Measurements from ENCODE around the gene MRPS10. TPM values are rescaled to one million over a fixed set of nuclear protein-coding genes. Genes with fewer than 3 reads are reported as not detected.
"Not testable (repeated sequence)": the region's sequence is repeated elsewhere in the genome, so short reads cannot be mapped to it uniquely, and the experiment has no call there.

MRPS10 gene
- total RNA-seq, 1 donor from 2014 or later = 51.4 TPM

DNA sequence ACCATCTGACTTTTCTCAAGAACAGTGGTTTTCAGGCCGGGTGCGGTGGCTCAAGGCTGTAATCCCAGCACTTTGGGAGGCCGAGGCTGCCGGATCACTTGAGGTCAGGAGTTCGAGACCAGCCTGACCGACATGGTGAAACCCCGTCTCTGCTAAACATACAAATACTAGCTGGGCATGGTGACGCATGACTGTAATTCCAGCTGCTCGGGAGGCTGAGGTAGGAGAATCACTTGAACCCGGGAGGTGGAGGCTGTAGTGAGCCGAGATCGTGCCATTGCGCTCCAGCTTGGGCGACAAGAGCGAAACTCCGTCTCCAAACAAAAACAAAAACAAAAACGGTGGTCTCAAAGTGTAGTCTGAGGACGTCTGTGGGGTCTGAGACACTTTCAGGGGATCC, 1.2 kb downstream of the MRPS10 start:
- DNase-seq (ENCODE audit: low spot score in 2 of 2); FAIRE-seq: not testable (repeated sequence)

DNA sequence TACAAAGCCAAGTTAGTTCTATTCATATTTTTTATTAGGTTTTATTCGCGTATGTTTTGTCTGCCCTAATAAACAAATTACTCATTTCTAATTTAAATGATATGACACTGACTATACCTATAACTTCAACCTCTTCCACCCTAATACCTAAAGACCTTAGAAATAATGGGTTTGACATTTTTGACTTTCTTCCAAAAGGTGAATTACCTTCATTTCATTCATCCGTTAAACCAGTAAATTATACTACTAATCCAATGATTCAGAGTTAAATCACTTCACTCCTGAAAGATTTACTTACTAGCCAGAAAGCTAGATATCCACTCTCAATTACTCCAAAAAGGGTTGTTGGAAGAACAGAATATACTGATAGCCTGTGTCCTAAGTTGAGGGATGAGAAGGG, 5.2 kb downstream of the MRPS10 start:
- FAIRE-seq = no peak
- no peak for DNase-seq (ENCODE audit: low spot score in 2 of 2)

DNA sequence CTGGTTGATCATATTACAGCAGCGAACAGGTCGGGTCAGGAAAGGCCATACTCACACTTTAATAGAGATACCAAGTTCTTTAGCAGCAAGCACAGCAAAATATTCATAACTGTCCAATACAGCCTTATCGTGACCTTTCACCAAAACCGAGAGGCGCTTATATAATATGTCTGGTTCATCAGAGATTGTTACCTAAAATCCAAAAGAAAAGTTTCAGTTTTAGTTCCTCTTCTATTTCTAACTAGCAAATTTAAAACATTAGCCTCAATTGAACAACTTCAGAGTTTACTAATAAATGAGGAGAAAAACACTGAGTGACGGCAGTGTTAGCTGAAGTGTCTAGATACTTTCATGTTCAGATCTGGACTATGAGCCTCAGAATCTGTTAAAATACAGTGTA, 5.9 kb downstream of the MRPS10 start:
- no peak for DNase-seq (ENCODE audit: low spot score in 2 of 2)
- FAIRE-seq = no peak

DNA sequence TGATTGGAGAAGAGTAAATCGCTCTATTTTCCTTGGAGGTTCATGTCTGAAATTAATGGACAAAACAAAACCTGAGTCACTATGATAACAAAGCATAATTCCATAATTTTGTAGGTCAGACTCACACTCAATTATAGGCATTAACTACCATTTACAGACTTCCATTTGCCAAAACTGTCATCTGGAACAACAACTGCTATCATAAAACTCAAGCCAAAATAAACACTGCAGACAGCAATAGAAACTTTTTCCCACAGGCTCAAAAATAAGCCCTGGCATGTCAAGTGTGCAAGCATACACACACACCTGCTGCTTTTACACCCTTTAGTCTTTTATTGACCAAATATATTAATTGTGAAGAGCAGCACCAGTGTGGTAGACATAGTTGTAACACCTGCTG, 7.1 kb downstream of the MRPS10 start:
- FAIRE-seq (no peak), DNase-seq (ENCODE audit: low spot score in 2 of 2) (no peak)

DNA sequence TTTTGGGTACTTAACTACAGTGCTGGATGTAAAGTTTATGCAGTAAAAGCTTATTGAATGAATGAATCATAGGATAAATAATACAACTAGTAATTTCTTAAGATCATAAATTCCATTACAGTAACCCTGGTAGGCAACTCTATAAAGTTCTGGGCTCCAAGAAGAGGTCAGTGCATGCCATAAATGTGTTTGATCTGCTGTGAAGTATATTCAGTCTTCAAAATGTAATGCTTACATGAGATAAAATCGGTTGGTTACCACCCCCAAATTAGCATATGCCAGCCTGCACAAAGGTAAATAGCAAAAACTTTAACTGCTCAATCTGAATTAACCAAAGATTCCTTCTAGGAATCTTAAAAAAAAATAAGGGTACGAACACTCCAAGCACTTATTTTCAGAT, 10.1 kb downstream of the MRPS10 start:
- DNase-seq (ENCODE audit: low spot score in 2 of 2); FAIRE-seq: not testable (repeated sequence)

DNA sequence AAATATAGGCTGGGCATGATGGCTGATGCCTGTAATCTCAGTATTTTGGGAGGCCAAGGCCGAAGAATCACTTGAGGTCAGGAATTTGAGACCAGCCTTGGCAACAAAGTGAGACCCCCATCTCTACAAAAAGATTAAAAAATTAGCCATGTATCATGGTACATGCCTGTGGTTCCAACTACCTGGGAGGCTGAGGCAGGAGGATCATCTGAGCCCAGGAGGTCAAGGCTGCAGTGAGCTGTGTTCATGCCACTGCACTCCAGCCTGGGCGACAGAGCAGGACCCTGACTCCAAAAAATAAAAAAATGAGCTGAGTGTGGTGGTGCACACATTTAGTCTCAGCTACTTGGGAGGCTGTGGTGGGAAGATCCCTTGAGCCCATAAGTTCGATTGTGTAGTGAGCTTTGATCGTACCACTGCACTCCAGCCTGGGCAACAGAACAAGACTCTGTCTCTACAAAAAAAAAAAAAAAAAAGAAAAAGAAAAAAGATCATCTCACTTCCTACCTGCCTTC, 12.8 kb downstream of the MRPS10 start:
- DNase-seq (ENCODE audit: low spot score in 2 of 2) = no peak
- no peak for FAIRE-seq

DNA sequence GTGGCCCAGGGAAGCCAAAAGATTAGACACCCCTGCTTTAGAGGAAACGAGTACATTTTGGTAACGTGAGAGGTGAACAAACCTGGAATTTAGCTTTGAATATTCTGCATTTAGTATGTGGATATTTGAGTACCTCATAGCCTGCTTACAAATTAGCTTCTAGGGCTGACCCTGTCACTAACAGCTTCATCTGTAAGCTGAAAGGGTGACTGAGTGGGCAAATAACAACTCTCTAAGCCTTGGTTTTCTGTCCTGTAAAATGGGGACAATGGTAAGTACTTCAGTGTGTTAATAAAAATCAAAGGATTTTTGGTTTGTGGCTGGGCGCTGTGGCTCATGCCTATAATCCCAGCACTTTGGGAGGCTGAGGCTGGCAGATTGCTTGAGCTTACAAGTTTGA, 14.5 kb downstream of the MRPS10 start:
- FAIRE-seq = no peak
- DNase-seq (ENCODE audit: low spot score in 2 of 2) = no peak

DNA sequence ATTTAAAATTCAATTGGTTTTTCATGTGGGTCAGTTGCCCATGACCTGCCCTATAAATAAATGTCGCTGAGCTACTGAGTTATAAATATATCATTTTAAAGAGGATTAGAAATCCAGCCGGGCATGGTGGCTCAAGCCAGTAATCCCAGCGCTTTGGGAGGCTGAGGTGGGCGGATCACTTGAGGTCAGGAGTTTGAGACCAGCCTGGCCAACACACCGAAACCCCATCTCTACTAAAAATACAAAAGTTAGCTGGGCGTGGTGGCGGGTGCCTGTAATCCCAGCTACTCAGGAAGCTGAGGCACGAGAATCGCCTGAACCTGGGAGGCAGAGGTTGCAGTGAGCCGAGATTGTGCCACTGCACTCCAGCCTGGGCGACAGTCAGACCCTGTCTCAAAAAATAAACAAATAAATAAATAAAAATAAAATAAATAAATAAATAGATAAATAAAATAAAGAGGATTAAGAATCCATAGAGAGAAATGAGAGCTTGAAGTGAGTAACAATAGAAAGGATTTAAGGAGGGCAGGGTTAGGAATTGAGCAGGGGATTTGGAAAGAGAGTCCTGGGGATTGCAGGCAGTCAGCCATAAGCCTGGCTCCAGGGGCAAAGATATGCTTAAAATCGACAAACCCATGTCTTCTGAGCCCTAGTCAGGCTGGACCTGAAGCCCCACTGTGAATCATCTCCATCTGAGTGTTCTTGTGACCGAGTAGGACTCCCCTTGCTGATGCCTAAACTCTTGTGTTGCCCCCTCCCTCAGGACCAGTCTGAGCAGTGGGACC, 15.3 kb downstream of the MRPS10 start:
- not testable (repeated sequence) for DNase-seq (ENCODE audit: low spot score in 2 of 2); FAIRE-seq

DNA sequence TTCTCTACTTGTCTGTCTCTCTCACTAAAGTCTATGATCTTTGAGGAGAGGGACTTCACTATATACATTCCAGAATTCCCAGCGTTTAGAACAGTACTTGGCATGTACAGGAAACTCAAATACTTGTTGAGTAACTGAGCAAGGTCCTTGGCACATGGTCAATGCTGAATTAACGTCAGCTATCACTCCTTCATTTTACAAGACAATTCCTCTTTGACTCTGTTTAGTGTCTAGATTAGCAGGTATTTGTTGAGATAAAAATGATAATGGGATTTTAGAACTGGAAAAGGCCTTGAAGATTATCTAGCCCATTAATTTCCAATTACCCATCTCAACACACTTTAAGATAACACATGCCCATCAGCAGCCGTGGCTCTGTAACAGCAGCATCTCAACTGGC, 16.3 kb downstream of the MRPS10 start:
- FAIRE-seq = no peak
- no peak for DNase-seq (ENCODE audit: low spot score in 2 of 2)

DNA sequence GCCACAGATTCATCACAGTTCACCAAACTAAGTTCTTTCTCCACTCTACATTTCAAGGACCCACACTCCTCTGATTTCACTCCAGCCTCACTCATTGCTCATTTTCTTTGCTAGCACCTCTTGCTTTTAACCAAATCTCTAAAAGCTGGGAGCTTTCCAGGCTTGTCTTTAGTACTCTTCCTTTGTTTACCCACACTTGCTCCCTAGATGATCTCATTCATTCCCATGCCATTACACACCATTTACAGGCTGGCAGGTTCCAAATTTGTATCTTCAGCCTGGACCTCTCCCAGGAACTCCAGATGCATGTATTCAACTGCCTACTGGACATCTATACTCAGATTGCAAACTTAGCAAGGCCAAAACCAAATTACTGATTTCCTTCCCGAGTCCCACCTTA, 17.6 kb downstream of the MRPS10 start:
- FAIRE-seq = no peak
- no peak for DNase-seq (ENCODE audit: low spot score in 2 of 2)

DNA sequence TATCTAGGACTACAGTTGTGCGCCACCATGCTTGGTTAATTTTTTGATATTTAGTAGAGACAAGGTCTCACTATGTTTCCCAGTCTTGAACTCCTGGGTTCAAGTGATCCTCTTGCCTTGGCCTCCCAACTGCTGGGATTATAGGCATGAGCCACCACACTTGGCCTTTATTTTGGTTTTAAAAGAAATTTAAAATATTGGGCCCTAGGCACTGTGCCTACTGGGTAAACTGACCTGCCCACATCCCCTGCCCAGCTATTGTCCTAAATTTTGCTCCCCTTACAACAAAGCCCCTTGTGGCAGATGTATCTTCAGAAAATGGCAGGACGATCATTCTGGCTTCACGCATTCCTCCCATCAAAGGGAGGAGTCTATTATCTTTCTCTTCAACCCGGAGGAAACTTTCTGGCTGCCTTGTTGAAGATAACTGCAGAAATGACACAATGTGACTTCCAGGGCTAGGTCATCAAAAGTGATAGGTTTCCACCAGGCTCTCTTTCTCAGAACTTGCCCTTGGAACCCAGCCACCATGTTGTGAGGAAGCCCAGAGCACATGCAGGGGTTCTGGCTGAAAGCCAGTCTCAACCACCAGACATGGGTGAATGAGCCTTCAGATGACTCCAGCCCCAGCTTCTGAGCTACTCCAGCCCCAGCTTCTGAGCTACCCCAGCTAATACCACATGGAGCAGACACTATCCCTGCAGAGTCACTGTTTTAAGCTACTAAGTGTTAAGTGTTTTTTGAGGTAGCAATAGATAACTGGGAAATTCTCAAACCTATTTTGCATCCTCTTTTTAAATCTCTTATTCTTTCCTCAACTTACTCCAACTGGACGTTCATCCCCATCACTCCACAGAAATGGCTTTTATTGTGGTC, 18.3 kb downstream of the MRPS10 start:
- FAIRE-seq (no peak), DNase-seq (ENCODE audit: low spot score in 2 of 2) (no peak)

DNA sequence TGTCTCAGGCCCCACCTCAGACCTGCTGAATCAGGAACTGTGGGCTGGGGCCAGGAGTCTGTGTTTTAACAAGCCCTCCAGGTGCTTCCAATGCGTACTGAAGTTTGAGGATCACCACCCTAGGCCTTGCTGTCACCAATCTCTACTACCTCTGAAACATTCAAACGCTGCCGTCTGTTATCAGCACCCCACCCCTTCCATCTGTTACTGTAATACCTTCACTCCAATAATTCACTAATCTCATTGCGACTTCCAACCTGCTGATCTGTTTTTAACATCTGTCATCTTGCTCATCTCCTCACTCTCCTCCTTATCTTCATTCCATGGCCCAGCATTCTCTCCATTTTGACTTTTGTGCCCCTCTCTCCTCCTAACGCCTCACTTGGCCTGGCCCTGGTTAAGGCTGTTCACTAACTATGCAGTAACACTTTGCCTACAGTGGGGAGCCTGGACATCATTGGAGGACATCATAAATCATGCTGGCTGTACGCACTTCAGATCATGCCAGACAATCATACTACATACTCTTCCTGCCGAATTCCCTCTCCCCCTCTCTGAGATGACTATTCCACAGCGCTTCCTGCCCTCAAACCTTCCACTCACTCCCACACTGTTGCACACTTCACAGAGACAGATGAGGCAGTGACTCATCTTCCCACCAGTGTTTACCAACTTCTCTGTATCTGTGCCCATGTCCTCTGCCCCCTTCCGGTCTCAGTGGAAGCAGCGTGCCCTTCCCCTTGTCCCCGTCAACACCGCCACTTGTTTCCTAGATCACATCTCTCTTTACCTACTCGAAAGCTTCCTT, 19.9 kb downstream of the MRPS10 start:
- no peak for DNase-seq (ENCODE audit: low spot score in 2 of 2)
- FAIRE-seq = no peak

DNA sequence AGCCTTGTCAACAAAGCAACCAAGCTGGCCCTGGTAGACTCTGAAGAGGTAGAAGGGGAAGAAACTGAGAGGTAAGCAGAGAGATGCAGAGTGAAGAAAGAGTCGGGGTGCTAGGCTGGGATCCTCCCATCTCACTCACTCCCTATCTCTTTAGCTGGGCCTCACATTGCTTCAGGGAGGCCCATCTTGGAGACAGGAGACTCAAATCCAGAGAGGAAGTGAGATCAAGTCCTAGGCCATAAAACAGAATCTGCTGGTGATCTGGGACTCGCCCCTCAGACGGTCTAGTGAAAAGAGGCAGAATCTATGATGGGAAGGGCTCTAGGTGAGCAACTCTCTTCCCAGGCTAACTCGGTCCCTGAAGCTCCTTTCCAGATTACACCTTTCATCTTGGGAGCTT, 22.2 kb downstream of the MRPS10 start:
- DNase-seq (ENCODE audit: low spot score in 2 of 2) (no peak), FAIRE-seq (no peak)

DNA sequence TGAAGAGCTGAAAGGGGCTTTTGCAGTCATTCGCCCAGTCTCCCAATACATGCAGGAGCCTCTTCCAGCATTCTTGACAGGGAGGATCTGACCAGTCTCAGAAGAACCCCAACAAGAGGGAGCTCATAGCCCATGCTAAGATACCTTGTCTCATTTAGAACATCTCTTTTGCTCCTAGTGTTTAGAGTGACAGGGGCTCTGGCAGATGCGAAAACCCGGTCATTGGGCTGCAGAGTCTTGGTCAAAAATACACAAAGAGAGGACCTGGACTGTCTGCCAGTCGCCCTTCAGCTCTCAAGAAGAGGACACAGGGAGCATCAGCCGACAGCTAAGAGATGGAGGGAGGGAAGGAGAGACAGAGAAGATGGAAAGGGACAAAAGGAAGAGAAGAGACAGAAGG, 23.6 kb downstream of the MRPS10 start:
- DNase-seq (ENCODE audit: low spot score in 2 of 2) = no peak
- no peak for FAIRE-seq

DNA sequence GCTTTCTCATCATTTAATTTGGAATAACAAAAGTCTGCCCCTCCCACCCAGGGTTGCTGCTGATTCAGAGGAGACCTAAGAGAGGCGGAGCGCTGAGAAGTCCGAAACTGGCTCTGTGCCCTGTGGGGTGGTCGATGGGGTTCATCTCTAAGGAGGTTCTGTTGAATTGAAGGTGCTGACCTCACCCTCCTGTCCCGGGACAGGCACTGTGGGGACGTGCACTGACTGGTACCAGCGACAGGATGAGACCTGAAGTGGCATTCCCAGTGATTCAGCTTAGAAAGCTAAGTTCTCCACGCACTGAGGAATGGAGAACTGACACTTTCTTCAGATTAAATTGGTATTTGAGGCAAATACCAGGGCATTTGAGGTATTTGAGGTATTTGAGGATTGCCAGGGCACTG, 24.2 kb downstream of the MRPS10 start:
- no peak for DNase-seq (ENCODE audit: low spot score in 2 of 2)
- FAIRE-seq = no peak

DNA sequence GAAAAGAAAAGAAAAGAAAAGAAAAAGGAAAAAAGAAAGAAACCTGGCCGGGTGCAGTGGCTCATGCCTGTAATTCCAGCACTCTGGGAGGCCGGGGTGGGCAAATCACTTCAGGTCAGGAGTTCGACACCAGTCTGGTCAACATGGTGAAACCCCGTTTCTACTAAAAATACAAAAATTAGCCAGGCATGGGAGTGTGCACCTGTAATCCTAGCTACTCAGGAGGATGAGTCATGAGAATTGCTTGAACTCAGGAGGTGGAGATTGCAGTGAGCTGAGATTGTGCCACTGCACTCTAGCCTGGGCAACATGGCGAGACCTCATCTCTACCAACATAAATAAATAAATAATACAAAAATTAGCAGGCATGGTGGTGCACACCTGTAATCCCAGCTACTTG, 25.3 kb downstream of the MRPS10 start:
- FAIRE-seq; DNase-seq (ENCODE audit: low spot score in 2 of 2): not testable (repeated sequence)

DNA sequence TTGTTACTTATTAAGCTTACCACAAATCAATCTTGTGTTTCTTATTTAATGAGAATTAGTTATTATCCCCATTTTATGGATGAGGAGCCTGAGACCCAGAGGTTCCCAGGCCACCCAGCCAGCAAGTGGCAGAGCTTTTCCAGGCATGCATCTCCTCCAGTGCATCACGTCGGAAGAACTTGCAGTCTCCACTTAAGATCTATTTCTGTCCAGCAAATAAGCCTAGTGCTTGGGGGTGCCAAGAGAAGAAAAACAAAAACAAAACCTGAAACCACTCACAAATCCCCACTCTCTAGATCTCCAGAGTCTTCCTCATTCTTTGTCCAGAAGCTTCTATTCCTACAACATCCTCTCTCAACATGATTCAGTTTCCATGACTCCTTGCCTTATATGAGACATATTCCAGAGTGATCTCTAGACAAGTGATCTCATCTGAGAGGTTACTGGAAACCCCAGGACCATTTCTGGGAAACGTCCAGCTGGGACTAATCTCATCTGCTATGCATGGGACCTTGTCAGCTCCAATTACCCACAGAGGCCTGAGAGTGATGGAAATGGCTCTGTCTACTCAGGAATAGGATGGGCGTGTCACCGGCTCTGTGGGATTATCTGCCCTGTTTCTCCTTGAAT, 27.0 kb downstream of the MRPS10 start:
- DNase-seq (ENCODE audit: low spot score in 2 of 2) (no peak), FAIRE-seq (no peak)

DNA sequence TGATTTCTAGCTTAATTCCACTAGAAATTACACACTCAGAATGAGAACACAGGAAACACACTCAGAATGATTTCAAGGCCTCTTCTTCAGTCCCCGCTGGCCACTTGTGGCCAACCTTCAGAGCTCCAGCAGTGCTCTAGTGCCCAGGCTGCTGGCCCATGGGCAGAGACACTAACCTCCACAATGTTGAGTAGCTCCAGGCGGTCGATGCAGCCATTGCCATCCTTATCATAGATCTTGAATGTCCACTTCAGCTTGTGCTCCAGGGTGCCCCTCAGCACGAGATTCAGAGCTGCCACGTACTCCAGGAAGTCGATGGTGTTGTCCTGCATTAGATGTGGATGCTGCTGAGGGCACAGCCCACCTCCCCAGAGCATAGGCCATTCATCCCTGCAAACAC, 29.3 kb downstream of the MRPS10 start:
- DNase-seq (ENCODE audit: low spot score in 2 of 2) = no peak
- no peak for FAIRE-seq

DNA sequence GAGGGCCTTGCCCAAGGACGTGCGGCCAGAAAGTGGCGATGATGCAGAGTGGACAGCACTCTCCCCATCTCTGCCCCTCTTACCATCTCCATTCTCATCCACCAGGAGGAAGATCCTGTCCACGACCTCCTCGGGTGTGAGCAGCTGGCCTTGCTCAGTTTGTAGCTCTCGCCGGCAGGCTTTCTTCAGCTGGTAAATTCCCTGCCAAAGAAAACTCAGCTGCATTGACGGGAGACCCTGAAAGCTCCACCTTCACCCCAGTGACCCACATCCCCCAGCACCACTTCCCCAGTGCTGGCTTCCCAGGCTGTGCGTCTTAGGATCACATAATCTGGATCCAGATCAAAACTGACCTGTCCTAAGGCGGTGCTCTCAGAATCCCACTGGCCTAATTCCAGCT, 32.1 kb downstream of the MRPS10 start:
- DNase-seq (ENCODE audit: low spot score in 2 of 2) (no peak), FAIRE-seq (no peak)

DNA sequence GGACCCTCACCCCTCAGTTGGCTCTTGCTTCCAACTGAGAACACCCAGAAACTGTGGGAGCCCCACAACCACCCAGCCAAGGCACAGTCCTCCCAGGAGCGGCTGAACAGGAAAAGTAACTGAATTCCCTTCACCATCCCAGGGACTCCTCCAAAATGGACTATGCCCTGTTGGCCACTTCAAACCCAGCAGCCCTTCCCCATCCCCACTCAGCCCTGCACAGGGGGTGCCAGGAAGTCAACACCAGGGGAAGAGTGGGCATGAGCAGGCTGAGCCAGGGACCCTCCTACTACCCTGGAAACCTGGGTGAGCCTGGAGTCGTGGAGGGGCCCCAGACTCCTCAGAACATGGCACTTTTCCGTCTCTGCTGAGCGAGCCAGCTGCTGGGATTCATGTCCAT, 33.2 kb downstream of the MRPS10 start:
- DNase-seq (ENCODE audit: low spot score in 2 of 2) (no peak), FAIRE-seq (no peak)

Measured in frontal cortex (tissue), 4 donors.